Muscle layer of duodenum (tissue), 2 donors: ENCODE measurements around the gene GPR176.

Experiments
- H3K27ac ChIP-seq: one replicate; pipeline ENCODE4 v1.7.0; 2013; ENCODE audit warnings: mild to moderate bottlenecking, low read length
- H3K27me3 ChIP-seq: one replicate; pipeline ENCODE4 v1.7.0; 2013; ENCODE audit warnings: low read depth, mild to moderate bottlenecking, control low read depth, low read length
- H3K36me3 ChIP-seq, 2 donors: one replicate each; pipeline ENCODE4 v1.7.0; 2013; ENCODE audit warnings: low read length in 2 of 2, control low read depth in 1 of 2, mild to moderate bottlenecking in 1 of 2; ENCODE audit not compliant: insufficient read depth in 2 of 2, control insufficient read depth in 1 of 2
- H3K4me1 ChIP-seq, 2 donors: one replicate each; pipeline ENCODE4 v1.7.0; 2013; ENCODE audit warnings: low read length in 2 of 2, mild to moderate bottlenecking in 2 of 2, control low read depth in 1 of 2, moderate library complexity in 1 of 2; ENCODE audit not compliant: insufficient read depth in 2 of 2, control insufficient read depth in 1 of 2
- H3K4me3 ChIP-seq, 2 donors: one replicate each; pipeline ENCODE4 v1.7.0; 2013; ENCODE audit warnings: low read length in 2 of 2, low read depth in 1 of 2, mild to moderate bottlenecking in 1 of 2
- H3K9me3 ChIP-seq, 2 donors: one replicate each; pipeline ENCODE4 v1.7.0; 2013; ENCODE audit warnings: low read length in 2 of 2, control low read depth in 1 of 2, mild to moderate bottlenecking in 1 of 2; ENCODE audit not compliant: control insufficient read depth in 1 of 2
- donor health status: healthy.

Gene GPR176

DNA sequence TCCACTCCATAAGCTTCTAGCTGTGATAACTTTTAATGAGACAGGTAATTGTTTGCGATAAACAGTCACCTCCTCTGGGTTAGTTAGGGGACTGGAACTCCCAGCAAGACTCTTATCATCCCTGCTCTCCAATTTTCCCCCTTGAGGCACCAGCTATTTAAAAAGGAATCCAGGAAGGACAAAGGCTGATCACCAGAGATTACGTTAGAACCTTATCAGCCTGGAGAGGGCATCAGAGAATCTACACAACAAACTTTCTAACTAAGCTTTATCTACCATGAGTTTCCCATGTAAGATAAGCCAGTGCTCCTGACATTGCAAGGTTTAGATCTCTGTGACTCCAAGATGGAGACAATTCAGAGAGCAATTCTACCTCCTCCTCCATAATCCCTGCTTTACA lies 31.3 kb downstream of the GPR176 start:
- no peaks in the 10 kb centered on the region for H3K36me3 ChIP-seq
- no peak overlapping the region for H3K27ac ChIP-seq
- peaks cover 0 to 6% of the 10 kb centered on the region in 2 donors for H3K4me1 ChIP-seq
- H3K9me3 ChIP-seq, result no peaks in the 10 kb centered on the region
- no peaks in the 10 kb centered on the region for H3K27me3 ChIP-seq
- H3K4me3 ChIP-seq, result no peak overlapping the region

DNA sequence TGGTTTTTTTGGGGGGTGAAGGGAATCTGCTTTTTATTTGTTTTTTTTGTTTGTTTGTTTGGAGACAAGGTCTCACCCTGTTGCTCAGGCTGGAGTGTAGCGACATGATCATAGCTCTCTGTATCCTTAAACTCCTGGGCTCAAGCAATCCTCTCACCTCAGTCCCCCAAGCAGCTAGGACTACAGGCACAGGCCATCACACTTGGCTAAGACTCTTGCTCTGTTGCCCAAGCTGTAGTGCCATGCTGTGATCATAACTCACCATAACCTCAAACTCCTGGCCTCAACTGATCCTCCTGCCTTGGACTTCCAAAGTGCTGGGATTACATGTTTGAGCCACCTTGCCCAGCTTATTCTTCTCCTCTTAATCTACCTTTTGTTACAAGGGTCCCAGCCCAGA lies 31.8 kb downstream of the GPR176 start:
- H3K27me3 ChIP-seq, result no peaks in the 10 kb centered on the region
- no peaks in the 10 kb centered on the region for H3K36me3 ChIP-seq
- no peak overlapping the region for H3K27ac ChIP-seq
- peaks cover 0 to 6% of the 10 kb centered on the region in 2 donors for H3K4me1 ChIP-seq
- H3K4me3 ChIP-seq, result no peak overlapping the region
- no peaks in the 10 kb centered on the region for H3K9me3 ChIP-seq

- Histone ChIP-seq H3K27me3 (no peaks in the 10 kb centered on the region), H3K9me3 (no peaks in the 10 kb centered on the region), H3K36me3 (no peaks in the 10 kb centered on the region), H3K4me1 (peaks cover 0 to 6% of the 10 kb centered on the region in 2 donors), H3K27ac (no peak overlapping the region), H3K4me3 (no peak overlapping the region)
Measured at GRCh38 chr15:39887832-39888231, 32.2 kb downstream of the GPR176 start.

DNA sequence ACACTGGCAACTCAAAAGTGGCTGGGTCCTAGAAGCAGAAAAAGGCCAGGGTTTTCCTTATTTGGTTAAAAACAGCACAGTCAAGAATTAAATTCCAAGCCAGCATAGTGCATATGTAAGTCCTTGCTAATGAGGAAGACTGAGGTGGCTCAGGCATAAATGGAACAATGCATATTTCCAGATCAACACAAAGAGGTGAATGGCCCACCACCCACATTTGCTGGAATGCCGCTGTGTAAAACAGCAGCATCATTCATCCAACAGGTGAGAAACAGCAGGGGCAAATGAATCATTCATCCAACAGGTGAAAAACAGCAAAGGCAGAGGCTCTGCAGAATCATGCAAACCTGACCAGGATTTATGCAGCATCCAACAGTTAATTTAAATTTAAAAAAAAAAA lies 32.9 kb downstream of the GPR176 start:
- Histone ChIP-seq H3K27me3 (no peaks in the 10 kb centered on the region), H3K9me3 (no peaks in the 10 kb centered on the region), H3K4me3 (no peak overlapping the region), H3K4me1 (peaks cover 0 to 6% of the 10 kb centered on the region in 2 donors), H3K27ac (no peak overlapping the region), H3K36me3 (no peaks in the 10 kb centered on the region)

DNA sequence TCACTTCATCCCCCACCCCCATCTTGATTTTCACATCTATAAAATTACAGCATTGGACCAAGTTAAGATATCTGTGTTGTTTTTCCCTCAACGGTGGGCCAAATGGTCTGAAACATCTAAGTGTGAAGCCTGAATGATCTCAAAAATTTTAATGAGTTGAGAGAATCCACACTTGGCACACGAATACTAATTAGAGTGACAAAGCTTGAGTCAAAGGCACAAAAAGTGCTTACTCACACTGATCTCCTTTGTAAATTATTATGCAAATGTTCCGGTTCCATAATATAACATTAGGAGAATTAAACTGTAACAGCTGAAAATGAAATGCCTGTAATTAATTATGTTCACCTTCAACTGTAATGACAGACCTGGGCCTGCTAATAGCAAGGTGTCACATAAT lies 33.6 kb downstream of the GPR176 start:
- no peaks in the 10 kb centered on the region for H3K36me3 ChIP-seq
- H3K4me1 ChIP-seq, result peaks cover 0 to 6% of the 10 kb centered on the region in 2 donors
- H3K27ac ChIP-seq, result no peak overlapping the region
- H3K27me3 ChIP-seq, result no peaks in the 10 kb centered on the region
- no peak overlapping the region for H3K4me3 ChIP-seq
- no peaks in the 10 kb centered on the region for H3K9me3 ChIP-seq

GRCh38 chr15:39885099-39885777 lies 34.8 kb downstream of the GPR176 start:
- Histone ChIP-seq H3K27me3 (no peaks in the 10 kb centered on the region), H3K4me3 (no peak overlapping the region), H3K27ac (no peak overlapping the region), H3K9me3 (no peaks in the 10 kb centered on the region), H3K4me1 (peaks cover 0 to 6% of the 10 kb centered on the region in 2 donors), H3K36me3 (no peaks in the 10 kb centered on the region)

DNA sequence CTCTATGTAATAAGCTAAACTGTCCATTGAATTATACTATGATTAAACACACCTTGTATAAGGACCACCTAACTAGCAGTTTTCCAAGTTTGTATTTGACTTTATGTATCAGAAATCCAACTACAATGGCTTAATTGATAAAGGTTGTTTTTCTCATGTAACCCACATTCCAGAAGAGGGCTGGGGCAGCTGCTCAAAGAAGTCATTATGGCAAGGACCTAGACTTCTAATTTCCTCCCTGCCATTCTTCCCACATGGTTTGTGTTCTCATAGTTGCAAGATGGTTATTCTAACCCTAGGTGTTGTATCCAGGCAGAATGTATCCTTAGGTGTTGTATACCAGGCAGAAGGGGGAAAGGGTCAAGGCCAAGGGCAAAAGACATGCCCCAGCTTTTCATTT lies 35.7 kb downstream of the GPR176 start:
- H3K9me3 ChIP-seq, result no peaks in the 10 kb centered on the region
- H3K27me3 ChIP-seq, result no peaks in the 10 kb centered on the region
- peaks cover 0 to 6% of the 10 kb centered on the region in 2 donors for H3K4me1 ChIP-seq
- no peak overlapping the region for H3K27ac ChIP-seq
- H3K4me3 ChIP-seq, result no peak overlapping the region
- no peaks in the 10 kb centered on the region for H3K36me3 ChIP-seq

DNA sequence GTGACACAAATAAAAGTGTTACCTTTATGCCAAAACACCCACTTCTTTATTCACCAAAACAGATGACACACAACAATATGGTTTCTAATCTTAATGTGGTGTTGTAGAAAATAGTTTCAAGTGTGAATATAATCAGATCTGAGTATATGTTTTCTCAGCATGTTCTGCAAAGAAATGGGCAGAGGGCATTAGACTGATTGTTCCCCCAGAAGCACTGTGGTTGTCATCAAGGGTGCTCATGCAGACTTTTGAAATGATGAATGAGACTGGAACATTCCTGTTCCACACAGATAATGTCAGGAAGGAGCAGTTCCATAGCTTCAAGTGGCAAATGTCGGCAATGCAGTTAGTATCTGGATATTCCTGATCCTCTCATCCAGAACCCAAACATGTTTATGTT lies 37.5 kb downstream of the GPR176 start:
- Histone ChIP-seq H3K4me1 (peaks cover 0 to 3% of the 10 kb centered on the region in 2 donors), H3K9me3 (no peaks in the 10 kb centered on the region), H3K4me3 (no peak overlapping the region), H3K27ac (no peak overlapping the region), H3K36me3 (no peaks in the 10 kb centered on the region), H3K27me3 (no peaks in the 10 kb centered on the region)

GRCh38 chr15:39881790-39882189 lies 38.3 kb downstream of the GPR176 start:
- peaks cover 0 to 3% of the 10 kb centered on the region in 2 donors for H3K4me1 ChIP-seq
- H3K9me3 ChIP-seq, result no peaks in the 10 kb centered on the region
- no peaks in the 10 kb centered on the region for H3K27me3 ChIP-seq
- no peak overlapping the region for H3K27ac ChIP-seq
- no peaks in the 10 kb centered on the region for H3K36me3 ChIP-seq
- H3K4me3 ChIP-seq, result no peak overlapping the region

- H3K4me3 ChIP-seq, result no peak overlapping the region
- no peak overlapping the region for H3K27ac ChIP-seq
- H3K27me3 ChIP-seq, result no peaks in the 10 kb centered on the region
- no peaks in the 10 kb centered on the region for H3K36me3 ChIP-seq
- H3K4me1 ChIP-seq, result peaks cover 0 to 3% of the 10 kb centered on the region in 2 donors
- H3K9me3 ChIP-seq, result no peaks in the 10 kb centered on the region
Measured at GRCh38 chr15:39880718-39881387, 39.2 kb downstream of the GPR176 start.

- Histone ChIP-seq H3K9me3 (no peaks in the 10 kb centered on the region), H3K27ac (no peak overlapping the region), H3K27me3 (no peaks in the 10 kb centered on the region), H3K4me3 (no peak overlapping the region), H3K36me3 (no peaks in the 10 kb centered on the region), H3K4me1 (no peaks in the 10 kb centered on the region)
Measured at GRCh38 chr15:39878406-39878785, 41.7 kb downstream of the GPR176 start.
